Epithelial cell of proximal tubule (primary cell): ENCODE results near the gene CEP112. TPM values are rescaled to one million over a fixed set of nuclear protein-coding genes. Genes with fewer than 3 reads are reported as not detected.

ENCODE experiments used
- DNase-seq: peaks from one replicate; pipeline ENCODE4 v3.0.0-alpha.2; 2011; ENCODE audit warnings: low read depth
- H3K4me3 ChIP-seq: 2 replicates; pipeline ENCODE4 v1.5.1; 2011; ENCODE audit warnings: low read depth, mild to moderate bottlenecking, low read length
- CTCF ChIP-seq: conservative IDR thresholded peaks from 2 replicates; pipeline ENCODE4 v1.5.1; 2012; ENCODE audit warnings: low read depth, mild to moderate bottlenecking, low read length
- total RNA-seq: library from RNA; depleted of rRNA; stranded (reverse); fragments of >200 nt; gene quantifications from 2 replicates; pipeline ENCODE4 v1.2.3, GENCODE V29; 2015

The CEP112 gene
- total RNA-seq, 1 donor from 2014 or later, result 4.7 TPM

- H3K4me3 ChIP-seq, result no peak overlapping the region
- no peak for DNase-seq
- no peak for TF ChIP-seq CTCF
These were observed 201.3 kb downstream of the CEP112 start for GRCh38 chr17:65990593-65990992.

GRCh38 chr17:65988451-65988850 lies 203.5 kb downstream of the CEP112 start:
- H3K4me3 ChIP-seq, result no peak overlapping the region
- no peak for TF ChIP-seq CTCF
- no peak for DNase-seq

- DNase-seq, result peak; percentile 6
- TF ChIP-seq CTCF, result peak; percentile 75
These were observed 203.9 kb downstream of the CEP112 start for GRCh38 chr17:65987988-65988387.

GRCh38 chr17:65985571-65985970 lies 206.4 kb downstream of the CEP112 start:
- H3K4me3 ChIP-seq, result no peak overlapping the region
- TF ChIP-seq CTCF, result no peak
- DNase-seq, result no peak

More at GRCh38 chr17:65987988-65988387, 203.9 kb downstream of the CEP112 start:
- no peak overlapping the region for H3K4me3 ChIP-seq

- TF ChIP-seq CTCF, result no peak
- no peak overlapping the region for H3K4me3 ChIP-seq
- DNase-seq, result no peak
These were observed 207.6 kb downstream of the CEP112 start for GRCh38 chr17:65984299-65984698.

- no peak overlapping the region for H3K4me3 ChIP-seq
- no peak for DNase-seq
- no peak for TF ChIP-seq CTCF
These were observed 213.1 kb downstream of the CEP112 start for GRCh38 chr17:65978871-65979270.

- DNase-seq, result no peak
- H3K4me3 ChIP-seq, result no peak overlapping the region
- TF ChIP-seq CTCF, result no peak
These were observed 214.9 kb downstream of the CEP112 start for GRCh38 chr17:65977041-65977440.
